ENCODE results near the gene SDK1. TPM values are rescaled to one million over a fixed set of nuclear protein-coding genes. Genes with fewer than 3 reads are reported as not detected.

SDK1 gene
- total RNA-seq, 2 experiments from 2014 or later = 0.25 to 0.78 TPM

GRCh38 chr7:4077980-4078379 lies 776.9 kb downstream of the SDK1 start:
- Mint-ChIP-seq H3K36me3 (ENCODE audit: low read depth) (no peaks in the 10 kb centered on the region), H3K9me3 (no peaks in the 10 kb centered on the region), H3K27me3 (no peaks in the 10 kb centered on the region), H3K4me3 (no peak overlapping the region), H3K4me1 (ENCODE audit: low read depth) (no peaks in the 10 kb centered on the region), H3K27ac (no peak overlapping the region)
- POLR2A ChIA-PET = no interaction called here
- intact Hi-C loops (cut with micrococcal nuclease) = no loop called here
- CTCF ChIA-PET = no interaction called here
- no peak for ATAC-seq
- no peak for DNase-seq
- no peak for TF ChIP-seq CTCF (IDR thresholded peaks at IDR 0.05)

GRCh38 chr7:4078580-4078979 lies 777.5 kb downstream of the SDK1 start:
- no peaks in the 10 kb centered on the region for H3K9me3 Mint-ChIP-seq
- no peaks in the 10 kb centered on the region for H3K36me3 Mint-ChIP-seq (ENCODE audit: low read depth)
- intact Hi-C loops (cut with micrococcal nuclease) = no loop called here
- no peak for TF ChIP-seq CTCF (IDR thresholded peaks at IDR 0.05)
- no peak for DNase-seq
- no peak overlapping the region for H3K27ac Mint-ChIP-seq
- no peaks in the 10 kb centered on the region for H3K4me1 Mint-ChIP-seq (ENCODE audit: low read depth)
- H3K27me3 Mint-ChIP-seq = no peaks in the 10 kb centered on the region
- POLR2A ChIA-PET = no interaction called here
- ATAC-seq = no peak
- CTCF ChIA-PET = no interaction called here
- no peak overlapping the region for H3K4me3 Mint-ChIP-seq

- H3K36me3 Mint-ChIP-seq (ENCODE audit: low read depth) = no peaks in the 10 kb centered on the region
- no peak for TF ChIP-seq CTCF (IDR thresholded peaks at IDR 0.05)
- no peaks in the 10 kb centered on the region for H3K4me1 Mint-ChIP-seq (ENCODE audit: low read depth)
- intact Hi-C loops (cut with micrococcal nuclease) = no loop called here
- H3K4me3 Mint-ChIP-seq = no peak overlapping the region
- H3K27me3 Mint-ChIP-seq = no peaks in the 10 kb centered on the region
- no peaks in the 10 kb centered on the region for H3K9me3 Mint-ChIP-seq
- CTCF ChIA-PET = no interaction called here
- POLR2A ChIA-PET = no interaction called here
- H3K27ac Mint-ChIP-seq = no peak overlapping the region
- DNase-seq (no peak), ATAC-seq (no peak)
These were observed 778.3 kb downstream of the SDK1 start for GRCh38 chr7:4079366-4079765.

- intact Hi-C loops (cut with micrococcal nuclease) = no loop called here
- ChIA-PET POLR2A (no interaction called here), CTCF (no interaction called here)
- Mint-ChIP-seq H3K4me3 (no peak overlapping the region), H3K9me3 (no peaks in the 10 kb centered on the region), H3K36me3 (ENCODE audit: low read depth) (no peaks in the 10 kb centered on the region), H3K4me1 (ENCODE audit: low read depth) (no peaks in the 10 kb centered on the region), H3K27ac (no peak overlapping the region), H3K27me3 (no peaks in the 10 kb centered on the region)
- ATAC-seq (no peak), DNase-seq (no peak)
- no peak for TF ChIP-seq CTCF (IDR thresholded peaks at IDR 0.05)
These were observed 778.9 kb downstream of the SDK1 start for GRCh38 chr7:4079956-4080355.

- ATAC-seq (no peak), DNase-seq (no peak)
- H3K27ac Mint-ChIP-seq = no peak overlapping the region
- CTCF ChIA-PET = no interaction called here
- H3K9me3 Mint-ChIP-seq = no peaks in the 10 kb centered on the region
- H3K36me3 Mint-ChIP-seq (ENCODE audit: low read depth) = no peaks in the 10 kb centered on the region
- peaks cover 2% of the 10 kb centered on the region for H3K4me1 Mint-ChIP-seq (ENCODE audit: low read depth)
- no peak for TF ChIP-seq CTCF (IDR thresholded peaks at IDR 0.05)
- intact Hi-C loops (cut with micrococcal nuclease) = no loop called here
- POLR2A ChIA-PET = interaction anchor here (0.6 kb wide), 1 partner anchor 475 kb away, joined by 3 read pairs; no protein-coding TSS in a partner anchor
- H3K27me3 Mint-ChIP-seq = no peaks in the 10 kb centered on the region
- no peak overlapping the region for H3K4me3 Mint-ChIP-seq
These were observed 779.9 kb downstream of the SDK1 start for GRCh38 chr7:4080954-4081353.

All from activated CD8-positive, alpha-beta T cell treated with anti-CD3 and anti-CD28 coated beads for 36 hours (primary cell).